ENCODE data around the gene CTCF. TPM values are rescaled to one million over a fixed set of nuclear protein-coding genes. Genes with fewer than 3 reads are reported as not detected.
A peak's percentile ranks its signal among the peaks of the same experiment; 100 is the strongest.

Gene CTCF
- total RNA-seq, 4 donors from 2014 or later, result 36.2 to 50.1 (median 46.9) TPM

- Histone ChIP-seq H3K4me1 (peaks cover 35% of the 10 kb centered on the region), H3K36me3 (peaks cover 10% of the 10 kb centered on the region), H3K4me3 (peak overlapping the region; percentile 43), H3K27ac (no peak overlapping the region), H3K9me3 (no peaks in the 10 kb centered on the region), H3K27me3 (peaks cover 72% of the 10 kb centered on the region)
- peak in 1 of 2 donors; percentile 68 for DNase-seq (ENCODE audit: low spot score in 2 of 2)
- 0% methylated on average over 9 of the region's 59 CpGs for WGBS
- TF ChIP-seq POLR2A (IDR thresholded peaks at IDR 0.05) (no peak), CTCF (IDR thresholded peaks at IDR 0.05) (no peak), EP300 (IDR thresholded peaks at IDR 0.05) (no peak), POLR2AphosphoS5 (IDR thresholded peaks at IDR 0.05) (no peak)
These were observed 90.3 kb downstream of the CTCF start for GRCh38 chr16:67652578-67653127.

DNA sequence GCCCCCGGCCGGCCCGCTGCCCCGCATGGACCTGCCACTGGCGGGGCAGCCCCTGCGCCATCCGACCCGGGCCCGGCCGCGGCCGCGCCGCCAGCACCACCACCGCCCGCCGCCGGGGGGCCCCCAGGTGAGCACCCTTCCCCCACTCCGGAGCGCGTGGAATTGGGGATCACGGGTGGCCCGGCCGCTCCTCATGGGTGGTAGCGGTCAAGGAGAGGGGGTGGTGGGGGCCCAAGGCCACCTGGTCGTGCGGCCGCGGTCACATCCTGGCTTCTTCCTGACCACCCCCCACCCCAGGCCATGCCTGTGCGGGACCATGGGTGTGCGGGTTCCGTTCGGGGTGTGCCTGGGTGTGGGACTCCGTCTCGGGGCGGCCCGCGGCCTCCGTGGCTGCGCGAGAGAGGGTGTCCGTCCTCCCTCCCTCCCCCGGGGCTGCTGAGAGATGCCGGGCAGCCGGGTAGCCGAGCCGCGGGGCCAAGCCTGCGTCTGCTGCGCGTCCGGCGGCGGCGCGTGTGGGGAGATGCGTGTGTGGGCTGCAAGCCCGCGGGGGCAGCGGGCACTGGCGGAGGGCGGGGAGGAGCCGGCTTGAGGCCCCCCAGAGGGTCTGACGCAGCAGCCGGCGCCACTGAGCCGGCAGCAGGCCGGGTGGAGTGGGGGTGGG lies 90.9 kb downstream of the CTCF start:
- 19% methylated on average over 21 of the region's 68 CpGs for WGBS
- no peak overlapping the region for H3K27ac ChIP-seq
- TF ChIP-seq EP300 (IDR thresholded peaks at IDR 0.05) (no peak), POLR2AphosphoS5 (IDR thresholded peaks at IDR 0.05) (no peak), POLR2A (IDR thresholded peaks at IDR 0.05) (no peak), CTCF (IDR thresholded peaks at IDR 0.05) (no peak)
- H3K4me3 ChIP-seq, result peak overlapping the region; percentile 43
- peaks cover 16% of the 10 kb centered on the region for H3K36me3 ChIP-seq
- no peaks in the 10 kb centered on the region for H3K9me3 ChIP-seq
- peaks cover 33% of the 10 kb centered on the region for H3K4me1 ChIP-seq
- peak in 1 of 2 donors; percentile 58 for DNase-seq (ENCODE audit: low spot score in 2 of 2)
- H3K27me3 ChIP-seq, result peaks cover 65% of the 10 kb centered on the region

GRCh38 chr16:67653789-67654402 lies 91.6 kb downstream of the CTCF start:
- peak overlapping the region; percentile 43 for H3K4me3 ChIP-seq
- DNase-seq (ENCODE audit: low spot score in 2 of 2), result peak in 1 of 2 donors; percentile 66
- peaks cover 30% of the 10 kb centered on the region for H3K4me1 ChIP-seq
- WGBS, result 3% methylated on average over 6 of the region's 25 CpGs
- H3K9me3 ChIP-seq, result no peaks in the 10 kb centered on the region
- peaks cover 18% of the 10 kb centered on the region for H3K36me3 ChIP-seq
- H3K27ac ChIP-seq, result no peak overlapping the region
- no peak for TF ChIP-seq EP300 (IDR thresholded peaks at IDR 0.05)
- no peak for TF ChIP-seq POLR2A (IDR thresholded peaks at IDR 0.05)
- TF ChIP-seq POLR2AphosphoS5 (IDR thresholded peaks at IDR 0.05), result no peak
- no peak for TF ChIP-seq CTCF (IDR thresholded peaks at IDR 0.05)
- H3K27me3 ChIP-seq, result peaks cover 59% of the 10 kb centered on the region

- H3K4me1 ChIP-seq, result peaks cover 30% of the 10 kb centered on the region
- DNase-seq (ENCODE audit: low spot score in 2 of 2), result peak in 1 of 2 donors; percentile 66
- H3K9me3 ChIP-seq, result no peaks in the 10 kb centered on the region
- TF ChIP-seq EP300 (IDR thresholded peaks at IDR 0.05) (no peak), POLR2A (IDR thresholded peaks at IDR 0.05) (no peak), POLR2AphosphoS5 (IDR thresholded peaks at IDR 0.05) (no peak), CTCF (IDR thresholded peaks at IDR 0.05) (no peak)
- 56% methylated on average over 22 of the region's 30 CpGs for WGBS
- peaks cover 53% of the 10 kb centered on the region for H3K27me3 ChIP-seq
- H3K4me3 ChIP-seq, result no peak overlapping the region
- H3K36me3 ChIP-seq, result peaks cover 18% of the 10 kb centered on the region
- H3K27ac ChIP-seq, result no peak overlapping the region
These were observed 92.1 kb downstream of the CTCF start for GRCh38 chr16:67654403-67654911.

GRCh38 chr16:67655363-67655762 lies 93.0 kb downstream of the CTCF start:
- Histone ChIP-seq H3K36me3 (peaks cover 18% of the 10 kb centered on the region), H3K27me3 (peaks cover 44% of the 10 kb centered on the region), H3K27ac (no peak overlapping the region), H3K9me3 (no peaks in the 10 kb centered on the region), H3K4me1 (peaks cover 31% of the 10 kb centered on the region), H3K4me3 (no peak overlapping the region)
- TF ChIP-seq POLR2AphosphoS5 (IDR thresholded peaks at IDR 0.05) (no peak), EP300 (IDR thresholded peaks at IDR 0.05) (no peak), CTCF (IDR thresholded peaks at IDR 0.05) (no peak), POLR2A (IDR thresholded peaks at IDR 0.05) (no peak)
- WGBS, result 65% methylated on average over 4 of the region's 4 CpGs
- DNase-seq (ENCODE audit: low spot score in 2 of 2), result no peak

All from suprapubic skin (tissue), 4 donors.